Measurements from ENCODE around the gene OR7A10.

OR7A10 gene

GRCh38 chr19:14809272-14810057, 39.3 kb downstream of the OR7A10 start:
- Histone ChIP-seq H3K27me3 (ENCODE audit: insufficient read depth, low read length, poor library complexity) (no peaks in the 10 kb centered on the region), H2BK120ac (ENCODE audit: low read depth, low read length) (no peak overlapping the region), H3K79me2 (ENCODE audit: control insufficient read depth, insufficient read depth, low read length) (no peaks in the 10 kb centered on the region), H3K36me3 (ENCODE audit: control insufficient read depth, insufficient read depth, low read length) (no peaks in the 10 kb centered on the region), H3K9ac (ENCODE audit: low read length) (no peak overlapping the region), H4K8ac (ENCODE audit: low read depth, low read length) (no peak overlapping the region), H3K4me2 (ENCODE audit: low read length) (no peak overlapping the region), H2BK15ac (replicated peaks; ENCODE audit: low read depth) (no peak overlapping the region), H3K18ac (ENCODE audit: low read length) (no peak overlapping the region), H3K27ac (ENCODE audit: low read depth, low read length) (no peak overlapping the region), H3K4me3 (ENCODE audit: low read length) (no peak overlapping the region), H3K56ac (ENCODE audit: low read length) (no peak overlapping the region), H2BK5ac (ENCODE audit: low read length) (no peak overlapping the region), H3K23ac (ENCODE audit: low read length) (no peak overlapping the region), H3K4me1 (ENCODE audit: control insufficient read depth, low read depth, low read length) (no peaks in the 10 kb centered on the region), H3K79me1 (ENCODE audit: low read length) (no peaks in the 10 kb centered on the region), H2AK5ac (ENCODE audit: low read length) (no peak overlapping the region), H4K5ac (ENCODE audit: low read length) (no peak overlapping the region), H3K4ac (ENCODE audit: low read depth, low read length) (no peak overlapping the region)
- no CpG with 5 or more reads among the region's 9 CpGs for WGBS (ENCODE audit: extremely low coverage, insufficient coverage, low lambda C conversion rate)
- DNase-seq = no peak

- 100% methylated on average over 1 of the region's 3 CpGs for WGBS (ENCODE audit: extremely low coverage, insufficient coverage, low lambda C conversion rate)
- Histone ChIP-seq H3K27ac (ENCODE audit: low read depth, low read length) (no peak overlapping the region), H3K4me2 (ENCODE audit: low read length) (no peak overlapping the region), H2BK120ac (ENCODE audit: low read depth, low read length) (no peak overlapping the region), H2BK15ac (replicated peaks; ENCODE audit: low read depth) (no peak overlapping the region), H3K36me3 (ENCODE audit: control insufficient read depth, insufficient read depth, low read length) (no peaks in the 10 kb centered on the region), H3K79me1 (ENCODE audit: low read length) (no peaks in the 10 kb centered on the region), H3K79me2 (ENCODE audit: control insufficient read depth, insufficient read depth, low read length) (no peaks in the 10 kb centered on the region), H3K4me3 (ENCODE audit: low read length) (no peak overlapping the region), H4K8ac (ENCODE audit: low read depth, low read length) (no peak overlapping the region), H4K5ac (ENCODE audit: low read length) (no peak overlapping the region), H3K27me3 (ENCODE audit: insufficient read depth, low read length, poor library complexity) (no peaks in the 10 kb centered on the region), H2BK5ac (ENCODE audit: low read length) (no peak overlapping the region), H2AK5ac (ENCODE audit: low read length) (no peak overlapping the region), H3K56ac (ENCODE audit: low read length) (no peak overlapping the region), H3K23ac (ENCODE audit: low read length) (no peak overlapping the region), H3K9ac (ENCODE audit: low read length) (no peak overlapping the region), H3K18ac (ENCODE audit: low read length) (no peak overlapping the region), H3K4ac (ENCODE audit: low read depth, low read length) (no peak overlapping the region), H3K4me1 (ENCODE audit: control insufficient read depth, low read depth, low read length) (no peaks in the 10 kb centered on the region)
- DNase-seq = no peak
These were observed 44.0 kb downstream of the OR7A10 start for GRCh38 chr19:14804765-14805164.

- no peak overlapping the region for H2BK5ac ChIP-seq (ENCODE audit: low read length)
- no peak overlapping the region for H4K8ac ChIP-seq (ENCODE audit: low read depth, low read length)
- H4K5ac ChIP-seq (ENCODE audit: low read length) = no peak overlapping the region
- no peak overlapping the region for H3K4me3 ChIP-seq (ENCODE audit: low read length)
- H3K27ac ChIP-seq (ENCODE audit: low read depth, low read length) = no peak overlapping the region
- no peak overlapping the region for H2BK120ac ChIP-seq (ENCODE audit: low read depth, low read length)
- no peak overlapping the region for H3K56ac ChIP-seq (ENCODE audit: low read length)
- H2BK15ac ChIP-seq (replicated peaks; ENCODE audit: low read depth) = no peak overlapping the region
- H3K4ac ChIP-seq (ENCODE audit: low read depth, low read length) = no peak overlapping the region
- no peaks in the 10 kb centered on the region for H3K36me3 ChIP-seq (ENCODE audit: control insufficient read depth, insufficient read depth, low read length)
- no peaks in the 10 kb centered on the region for H3K79me2 ChIP-seq (ENCODE audit: control insufficient read depth, insufficient read depth, low read length)
- WGBS (ENCODE audit: extremely low coverage, insufficient coverage, low lambda C conversion rate) = no CpG with 5 or more reads among the region's 5 CpGs
- H2AK5ac ChIP-seq (ENCODE audit: low read length) = no peak overlapping the region
- no peak overlapping the region for H3K23ac ChIP-seq (ENCODE audit: low read length)
- H3K18ac ChIP-seq (ENCODE audit: low read length) = no peak overlapping the region
- H3K27me3 ChIP-seq (ENCODE audit: insufficient read depth, low read length, poor library complexity) = no peaks in the 10 kb centered on the region
- DNase-seq = no peak
- no peak overlapping the region for H3K4me2 ChIP-seq (ENCODE audit: low read length)
- no peaks in the 10 kb centered on the region for H3K79me1 ChIP-seq (ENCODE audit: low read length)
- H3K4me1 ChIP-seq (ENCODE audit: control insufficient read depth, low read depth, low read length) = no peaks in the 10 kb centered on the region
- no peak overlapping the region for H3K9ac ChIP-seq (ENCODE audit: low read length)
These were observed 50.0 kb downstream of the OR7A10 start for GRCh38 chr19:14798760-14799159.

GRCh38 chr19:14796021-14796420, 52.7 kb downstream of the OR7A10 start:
- no peak overlapping the region for H2BK5ac ChIP-seq (ENCODE audit: low read length)
- DNase-seq = no peak
- H2AK5ac ChIP-seq (ENCODE audit: low read length) = no peak overlapping the region
- H3K4me1 ChIP-seq (ENCODE audit: control insufficient read depth, low read depth, low read length) = no peaks in the 10 kb centered on the region
- H4K5ac ChIP-seq (ENCODE audit: low read length) = no peak overlapping the region
- no peaks in the 10 kb centered on the region for H3K36me3 ChIP-seq (ENCODE audit: control insufficient read depth, insufficient read depth, low read length)
- no peak overlapping the region for H4K8ac ChIP-seq (ENCODE audit: low read depth, low read length)
- WGBS (ENCODE audit: extremely low coverage, insufficient coverage, low lambda C conversion rate) = no CpG with 5 or more reads among the region's 11 CpGs
- H3K27me3 ChIP-seq (ENCODE audit: insufficient read depth, low read length, poor library complexity) = no peaks in the 10 kb centered on the region
- no peak overlapping the region for H3K4me2 ChIP-seq (ENCODE audit: low read length)
- no peak overlapping the region for H3K56ac ChIP-seq (ENCODE audit: low read length)
- no peaks in the 10 kb centered on the region for H3K79me1 ChIP-seq (ENCODE audit: low read length)
- H3K4ac ChIP-seq (ENCODE audit: low read depth, low read length) = no peak overlapping the region
- no peak overlapping the region for H3K9ac ChIP-seq (ENCODE audit: low read length)
- H3K18ac ChIP-seq (ENCODE audit: low read length) = no peak overlapping the region
- no peak overlapping the region for H3K23ac ChIP-seq (ENCODE audit: low read length)
- no peaks in the 10 kb centered on the region for H3K79me2 ChIP-seq (ENCODE audit: control insufficient read depth, insufficient read depth, low read length)
- H2BK15ac ChIP-seq (replicated peaks; ENCODE audit: low read depth) = no peak overlapping the region
- H3K27ac ChIP-seq (ENCODE audit: low read depth, low read length) = no peak overlapping the region
- H3K4me3 ChIP-seq (ENCODE audit: low read length) = no peak overlapping the region
- no peak overlapping the region for H2BK120ac ChIP-seq (ENCODE audit: low read depth, low read length)

- Histone ChIP-seq H2BK15ac (replicated peaks; ENCODE audit: low read depth) (no peak overlapping the region), H2AK5ac (ENCODE audit: low read length) (no peak overlapping the region), H3K4ac (ENCODE audit: low read depth, low read length) (no peak overlapping the region), H4K5ac (ENCODE audit: low read length) (no peak overlapping the region), H3K4me2 (ENCODE audit: low read length) (no peak overlapping the region), H3K79me1 (ENCODE audit: low read length) (no peaks in the 10 kb centered on the region), H3K79me2 (ENCODE audit: control insufficient read depth, insufficient read depth, low read length) (no peaks in the 10 kb centered on the region), H3K56ac (ENCODE audit: low read length) (no peak overlapping the region), H3K4me1 (ENCODE audit: control insufficient read depth, low read depth, low read length) (no peaks in the 10 kb centered on the region), H2BK5ac (ENCODE audit: low read length) (no peak overlapping the region), H3K27ac (ENCODE audit: low read depth, low read length) (no peak overlapping the region), H4K8ac (ENCODE audit: low read depth, low read length) (no peak overlapping the region), H3K23ac (ENCODE audit: low read length) (no peak overlapping the region), H3K27me3 (ENCODE audit: insufficient read depth, low read length, poor library complexity) (no peaks in the 10 kb centered on the region), H3K9ac (ENCODE audit: low read length) (no peak overlapping the region), H3K18ac (ENCODE audit: low read length) (no peak overlapping the region), H3K36me3 (ENCODE audit: control insufficient read depth, insufficient read depth, low read length) (no peaks in the 10 kb centered on the region), H3K4me3 (ENCODE audit: low read length) (no peak overlapping the region), H2BK120ac (ENCODE audit: low read depth, low read length) (no peak overlapping the region)
- WGBS (ENCODE audit: extremely low coverage, insufficient coverage, low lambda C conversion rate) = no CpG with 5 or more reads among the region's 5 CpGs
- no peak for DNase-seq
These were observed 53.5 kb downstream of the OR7A10 start for GRCh38 chr19:14795078-14795721.
